ENCODE results near the gene ALG6.
"Not testable (repeated sequence)": the region's sequence is repeated elsewhere in the genome, so short reads cannot be mapped to it uniquely, and the experiment has no call there.

Gene ALG6

DNA sequence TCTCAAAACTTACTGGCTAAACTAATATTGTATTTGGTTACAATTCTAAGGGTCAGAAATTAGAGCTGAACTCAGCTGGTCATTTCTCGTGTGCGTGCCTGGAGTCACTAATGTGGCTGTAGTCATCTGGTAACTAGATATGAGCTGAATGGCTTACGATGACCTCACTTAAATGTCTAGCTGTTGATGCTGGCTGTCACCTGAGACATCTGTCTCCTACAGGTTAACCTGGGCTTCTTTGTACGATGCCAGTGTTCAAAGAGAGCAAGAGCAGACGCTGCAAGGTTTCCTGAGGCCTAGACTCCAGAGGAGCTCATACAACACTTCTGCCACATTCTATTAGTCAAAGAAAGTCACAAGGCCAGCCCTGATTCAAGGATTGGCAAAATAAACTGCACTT lies 17.1 kb upstream of the ALG6 start:
- Histone ChIP-seq H3K36me3 (ENCODE audit: insufficient read depth, low read length) (no peaks in the 10 kb centered on the region), H2AFZ (ENCODE audit: low read length) (no peak overlapping the region), H3K27ac (ENCODE audit: low read depth, low read length, poor library complexity, severe bottlenecking) (no peak overlapping the region), H3K27me3 (ENCODE audit: insufficient read depth, low read length) (no peaks in the 10 kb centered on the region), H3K9me3 (ENCODE audit: low read length) (no peaks in the 10 kb centered on the region), H3F3A (ENCODE audit: insufficient read depth, low read length) (no peaks in the 10 kb centered on the region), H3K9ac (ENCODE audit: low read length) (no peak overlapping the region), H4K20me1 (ENCODE audit: insufficient read depth, low read length) (no peaks in the 10 kb centered on the region), H3K79me2 (ENCODE audit: insufficient read depth, low read length) (no peaks in the 10 kb centered on the region), H3K4me3 (ENCODE audit: low read depth, low read length, poor library complexity, severe bottlenecking) (no peak overlapping the region), H3K4me1 (ENCODE audit: insufficient read depth, low read length, severe bottlenecking) (no peaks in the 10 kb centered on the region), H3K4me2 (ENCODE audit: low read length) (no peak overlapping the region), H3K9me2 (ENCODE audit: low read depth, low read length) (no peaks in the 10 kb centered on the region)
- TF ChIP-seq, protein P1, sequence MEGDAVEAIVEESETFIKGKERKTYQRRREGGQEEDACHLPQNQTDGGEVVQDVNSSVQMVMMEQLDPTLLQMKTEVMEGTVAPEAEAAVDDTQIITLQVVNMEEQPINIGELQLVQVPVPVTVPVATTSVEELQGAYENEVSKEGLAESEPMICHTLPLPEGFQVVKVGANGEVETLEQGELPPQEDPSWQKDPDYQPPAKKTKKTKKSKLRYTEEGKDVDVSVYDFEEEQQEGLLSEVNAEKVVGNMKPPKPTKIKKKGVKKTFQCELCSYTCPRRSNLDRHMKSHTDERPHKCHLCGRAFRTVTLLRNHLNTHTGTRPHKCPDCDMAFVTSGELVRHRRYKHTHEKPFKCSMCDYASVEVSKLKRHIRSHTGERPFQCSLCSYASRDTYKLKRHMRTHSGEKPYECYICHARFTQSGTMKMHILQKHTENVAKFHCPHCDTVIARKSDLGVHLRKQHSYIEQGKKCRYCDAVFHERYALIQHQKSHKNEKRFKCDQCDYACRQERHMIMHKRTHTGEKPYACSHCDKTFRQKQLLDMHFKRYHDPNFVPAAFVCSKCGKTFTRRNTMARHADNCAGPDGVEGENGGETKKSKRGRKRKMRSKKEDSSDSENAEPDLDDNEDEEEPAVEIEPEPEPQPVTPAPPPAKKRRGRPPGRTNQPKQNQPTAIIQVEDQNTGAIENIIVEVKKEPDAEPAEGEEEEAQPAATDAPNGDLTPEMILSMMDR (IDR thresholded peaks at IDR 0.05; ENCODE audit: low read length): no peak
- TF ChIP-seq EZH2 (IDR thresholded peaks at IDR 0.05; ENCODE audit: borderline replicate concordance, low read length): no peak

- H4K20me1 ChIP-seq (ENCODE audit: insufficient read depth, low read length): no peaks in the 10 kb centered on the region
- H3K9me2 ChIP-seq (ENCODE audit: low read depth, low read length): no peaks in the 10 kb centered on the region
- H3K27me3 ChIP-seq (ENCODE audit: insufficient read depth, low read length): no peaks in the 10 kb centered on the region
- H3K4me2 ChIP-seq (ENCODE audit: low read length): no peak overlapping the region
- H3K27ac ChIP-seq (ENCODE audit: low read depth, low read length, poor library complexity, severe bottlenecking): no peak overlapping the region
- H3K4me3 ChIP-seq (ENCODE audit: low read depth, low read length, poor library complexity, severe bottlenecking): no peak overlapping the region
- H3K9me3 ChIP-seq (ENCODE audit: low read length): no peaks in the 10 kb centered on the region
- H3K36me3 ChIP-seq (ENCODE audit: insufficient read depth, low read length): no peaks in the 10 kb centered on the region
- no peak overlapping the region for H3K9ac ChIP-seq (ENCODE audit: low read length)
- H2AFZ ChIP-seq (ENCODE audit: low read length): no peak overlapping the region
- H3K4me1 ChIP-seq (ENCODE audit: insufficient read depth, low read length, severe bottlenecking): no peaks in the 10 kb centered on the region
- no peaks in the 10 kb centered on the region for H3F3A ChIP-seq (ENCODE audit: insufficient read depth, low read length)
- H3K79me2 ChIP-seq (ENCODE audit: insufficient read depth, low read length): no peaks in the 10 kb centered on the region
- no peak for TF ChIP-seq EZH2 (IDR thresholded peaks at IDR 0.05; ENCODE audit: borderline replicate concordance, low read length)
- TF ChIP-seq, protein P1 (IDR thresholded peaks at IDR 0.05; ENCODE audit: low read length): no peak
Observed at GRCh38 chr1:63352736-63353135, 14.7 kb upstream of the ALG6 start.

DNA sequence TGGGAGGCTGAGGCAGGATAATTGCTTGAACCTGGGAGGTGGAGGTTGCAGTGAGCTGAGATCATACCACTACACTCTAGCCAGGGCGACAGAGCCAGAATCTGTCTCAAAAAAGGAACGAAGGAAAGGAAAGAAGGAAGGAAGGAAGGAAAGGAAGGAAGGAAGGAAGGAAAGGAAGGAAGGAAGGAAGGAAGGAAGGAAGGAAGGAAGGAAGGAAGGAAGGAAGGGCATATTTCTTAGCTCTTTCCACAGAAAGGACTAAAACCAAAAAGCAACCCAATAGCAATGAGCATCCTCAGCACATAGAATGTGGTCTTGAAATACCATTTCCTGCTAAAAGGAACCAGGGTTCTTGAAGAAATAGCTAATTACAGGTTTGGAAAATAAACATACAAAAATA lies 11.2 kb upstream of the ALG6 start:
- not testable (repeated sequence) for H3K27me3 ChIP-seq (ENCODE audit: insufficient read depth, low read length); H3K4me1 ChIP-seq (ENCODE audit: insufficient read depth, low read length, severe bottlenecking); H3K9me3 ChIP-seq (ENCODE audit: low read length); H3F3A ChIP-seq (ENCODE audit: insufficient read depth, low read length); H3K36me3 ChIP-seq (ENCODE audit: insufficient read depth, low read length); H3K9me2 ChIP-seq (ENCODE audit: low read depth, low read length); H3K4me3 ChIP-seq (ENCODE audit: low read depth, low read length, poor library complexity, severe bottlenecking); H3K9ac ChIP-seq (ENCODE audit: low read length); H2AFZ ChIP-seq (ENCODE audit: low read length); H3K4me2 ChIP-seq (ENCODE audit: low read length); H4K20me1 ChIP-seq (ENCODE audit: insufficient read depth, low read length); H3K27ac ChIP-seq (ENCODE audit: low read depth, low read length, poor library complexity, severe bottlenecking); H3K79me2 ChIP-seq (ENCODE audit: insufficient read depth, low read length)

- Histone ChIP-seq H4K20me1 (ENCODE audit: insufficient read depth, low read length) (no peaks in the 10 kb centered on the region), H3K27ac (ENCODE audit: low read depth, low read length, poor library complexity, severe bottlenecking) (no peak overlapping the region), H3K9ac (ENCODE audit: low read length) (no peak overlapping the region), H3K9me2 (ENCODE audit: low read depth, low read length) (no peaks in the 10 kb centered on the region), H3K4me3 (ENCODE audit: low read depth, low read length, poor library complexity, severe bottlenecking) (no peak overlapping the region), H3F3A (ENCODE audit: insufficient read depth, low read length) (no peaks in the 10 kb centered on the region), H3K4me1 (ENCODE audit: insufficient read depth, low read length, severe bottlenecking) (no peaks in the 10 kb centered on the region), H3K9me3 (ENCODE audit: low read length) (no peaks in the 10 kb centered on the region), H3K4me2 (ENCODE audit: low read length) (no peak overlapping the region), H3K27me3 (ENCODE audit: insufficient read depth, low read length) (no peaks in the 10 kb centered on the region), H2AFZ (ENCODE audit: low read length) (no peak overlapping the region), H3K36me3 (ENCODE audit: insufficient read depth, low read length) (no peaks in the 10 kb centered on the region), H3K79me2 (ENCODE audit: insufficient read depth, low read length) (no peaks in the 10 kb centered on the region)
- no peak for TF ChIP-seq EZH2 (IDR thresholded peaks at IDR 0.05; ENCODE audit: borderline replicate concordance, low read length)
- TF ChIP-seq, protein P1 (IDR thresholded peaks at IDR 0.05; ENCODE audit: low read length): no peak
Observed at GRCh38 chr1:63359561-63359960, 7.9 kb upstream of the ALG6 start.
